ENCODE results near the gene PCDHA5.

The PCDHA5 gene

DNA sequence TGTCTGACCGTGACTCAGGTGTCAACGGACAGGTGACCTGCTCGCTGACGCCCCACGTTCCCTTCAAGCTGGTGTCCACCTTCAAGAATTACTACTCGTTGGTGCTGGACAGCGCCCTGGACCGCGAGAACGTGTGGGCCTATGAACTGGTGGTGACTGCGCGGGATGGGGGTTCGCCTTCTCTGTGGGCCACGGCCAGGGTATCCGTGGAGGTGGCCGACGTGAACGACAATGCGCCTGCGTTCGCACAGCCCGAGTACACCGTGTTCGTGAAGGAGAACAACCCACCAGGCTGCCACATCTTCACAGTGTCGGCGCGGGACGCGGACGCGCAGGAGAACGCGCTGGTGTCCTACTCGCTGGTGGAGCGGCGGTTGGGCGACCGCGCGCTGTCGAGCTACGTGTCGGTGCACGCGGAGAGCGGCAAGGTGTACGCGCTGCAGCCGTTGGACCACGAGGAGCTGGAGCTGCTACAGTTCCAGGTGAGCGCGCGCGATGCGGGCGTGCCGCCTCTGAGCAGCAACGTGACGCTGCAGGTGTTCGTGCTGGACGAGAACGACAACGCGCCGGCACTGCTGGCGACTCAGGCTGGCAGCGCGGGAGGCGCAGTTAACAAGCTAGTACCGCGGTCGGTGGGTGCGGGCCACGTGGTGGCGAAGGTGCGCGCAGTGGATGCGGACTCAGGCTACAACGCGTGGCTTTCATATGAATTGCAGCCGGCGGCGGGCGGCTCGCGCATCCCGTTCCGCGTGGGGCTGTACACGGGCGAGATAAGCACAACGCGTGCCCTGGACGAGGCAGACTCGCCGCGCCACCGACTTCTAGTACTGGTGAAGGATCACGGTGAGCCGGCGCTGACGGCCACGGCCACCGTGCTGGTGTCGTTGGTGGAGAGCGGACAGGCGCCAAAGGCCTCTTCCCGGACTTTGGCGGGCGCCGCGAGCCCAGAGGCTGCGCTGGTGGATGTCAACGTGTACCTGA lies 49.1 kb downstream of the PCDHA5 start:
- H3K9me3 ChIP-seq (ENCODE audit: control insufficient read depth, insufficient read depth, low read depth, low read length), result no peaks in the 10 kb centered on the region
- ChIA-PET CTCF (interaction anchor here (0.6 to 2.3 kb wide), 5 partner anchors 74 to 998 kb away, joined by 3 to 8 read pairs (median 5); partner anchors contain the start of gene PCDHB1), POLR2A (no interaction called here)
- no peaks in the 10 kb centered on the region for H3K36me3 ChIP-seq (ENCODE audit: control insufficient read depth in 2 of 2, insufficient read depth in 1 of 2, low read length in 2 of 2)
- no peak overlapping the region for H3K4me3 ChIP-seq (ENCODE audit: low read depth, low read length)
- TF ChIP-seq ZNF776 (tag by site-specific recombination; IDR thresholded peaks at IDR 0.05; ENCODE audit: borderline replicate concordance) (no peak), ZNF585B (tag by site-specific recombination; IDR thresholded peaks at IDR 0.05) (no peak)
- TF ChIP-seq, protein P1, sequence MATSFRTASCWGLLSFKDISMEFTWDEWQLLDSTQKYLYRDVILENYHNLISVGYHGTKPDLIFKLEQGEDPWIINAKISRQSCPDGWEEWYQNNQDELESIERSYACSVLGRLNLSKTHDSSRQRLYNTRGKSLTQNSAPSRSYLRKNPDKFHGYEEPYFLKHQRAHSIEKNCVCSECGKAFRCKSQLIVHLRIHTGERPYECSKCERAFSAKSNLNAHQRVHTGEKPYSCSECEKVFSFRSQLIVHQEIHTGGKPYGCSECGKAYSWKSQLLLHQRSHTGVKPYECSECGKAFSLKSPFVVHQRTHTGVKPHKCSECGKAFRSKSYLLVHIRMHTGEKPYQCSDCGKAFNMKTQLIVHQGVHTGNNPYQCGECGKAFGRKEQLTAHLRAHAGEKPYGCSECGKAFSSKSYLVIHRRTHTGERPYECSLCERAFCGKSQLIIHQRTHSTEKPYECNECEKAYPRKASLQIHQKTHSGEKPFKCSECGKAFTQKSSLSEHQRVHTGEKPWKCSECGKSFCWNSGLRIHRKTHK (tag by site-specific recombination; IDR thresholded peaks at IDR 0.05), result no peak
- H3K27ac ChIP-seq (ENCODE audit: extremely low read depth, low read depth, low read length), result no peak overlapping the region
- H3K4me1 ChIP-seq (ENCODE audit: control insufficient read depth, insufficient read depth, low read length), result no peaks in the 10 kb centered on the region
